HCT116 (cell line): ENCODE results near the gene TREM2.

ENCODE experiments used
- ATF3 ChIP-seq: IDR thresholded peaks from 2 replicates; pipeline ENCODE4 v1.6.1; 2012
- ELF1 ChIP-seq: IDR thresholded peaks from 2 replicates; pipeline ENCODE4 v1.6.1; 2012; ENCODE audit warnings: low read depth, borderline replicate concordance
- EZH2 ChIP-seq: fragments of 200-600 bp; sonication (generic); IDR thresholded peaks from 2 replicates; pipeline ENCODE4 v1.6.1; 2017; ENCODE audit warnings: antibody characterized with exemption, mixed run types
- FOSL1 ChIP-seq: IDR thresholded peaks from 2 replicates; pipeline ENCODE4 v1.6.1; 2012; ENCODE audit warnings: low read depth
- POLR2A ChIP-seq: IDR thresholded peaks from 2 replicates; pipeline ENCODE4 v1.7.0; 2011; ENCODE audit warnings: borderline replicate concordance; ENCODE audit not compliant: insufficient read depth, insufficient read length; ENCODE audit errors: extremely low read depth
- POLR2AphosphoS5 ChIP-seq: IDR thresholded peaks from 2 replicates; pipeline ENCODE4 v1.6.1; 2011; ENCODE audit warnings: mild to moderate bottlenecking, low read depth, low read length, moderate library complexity
- RAD21 ChIP-seq: IDR thresholded peaks from 2 replicates; pipeline ENCODE4 v1.6.1; 2012; ENCODE audit warnings: low read depth, mild to moderate bottlenecking
- SP1 ChIP-seq: IDR thresholded peaks from 2 replicates; pipeline ENCODE4 v1.6.1; 2012; ENCODE audit warnings: low read depth
- SRF ChIP-seq: IDR thresholded peaks from 2 replicates; pipeline ENCODE4 v1.6.1; 2012; ENCODE audit warnings: low read depth
- TCF7L2 ChIP-seq: IDR thresholded peaks from 2 replicates; pipeline ENCODE4 v1.7.0; 2011; ENCODE audit warnings: borderline replicate concordance, inconsistent platforms; ENCODE audit not compliant: insufficient read depth, insufficient read length; ENCODE audit errors: extremely low read depth
- ZNF274 ChIP-seq: fragments of 200-500 bp; sonication (Bioruptor generic); IDR thresholded peaks from 2 replicates; pipeline ENCODE4 v1.6.1; 2014; ENCODE audit warnings: mild to moderate bottlenecking, low read depth, low read length, inconsistent platforms
- TF ChIP-seq, protein P1 (sequence below), 3 experiments: fragments of 200-600 bp in 1 of 3; sonication (generic) in 1 of 3; IDR thresholded peaks in 2 of 3; conservative IDR thresholded peaks in 1 of 3; 2 replicates each; pipeline ENCODE4 v1.5.1; 2012 to 2017; ENCODE audit warnings: low read depth in 2 of 3, low read length in 2 of 3, antibody characterized with exemption in 1 of 3, borderline replicate concordance in 1 of 3, control low read depth in 1 of 3, mild to moderate bottlenecking in 1 of 3, mixed read lengths in 1 of 3, mixed run types in 1 of 3, moderate library complexity in 1 of 3; ENCODE audit not compliant: insufficient read depth in 1 of 3
- TF ChIP-seq, protein P2 (sequence below): IDR thresholded peaks from 2 replicates; pipeline ENCODE4 v1.6.1; 2011; ENCODE audit warnings: mild to moderate bottlenecking, low read length, moderate library complexity; ENCODE audit not compliant: insufficient replicate concordance; ENCODE audit errors: extremely low read depth

GRCh38 chr6:41163419-41163717 is 452 bp upstream of the TREM2 start:
- TF ChIP-seq, protein P1, sequence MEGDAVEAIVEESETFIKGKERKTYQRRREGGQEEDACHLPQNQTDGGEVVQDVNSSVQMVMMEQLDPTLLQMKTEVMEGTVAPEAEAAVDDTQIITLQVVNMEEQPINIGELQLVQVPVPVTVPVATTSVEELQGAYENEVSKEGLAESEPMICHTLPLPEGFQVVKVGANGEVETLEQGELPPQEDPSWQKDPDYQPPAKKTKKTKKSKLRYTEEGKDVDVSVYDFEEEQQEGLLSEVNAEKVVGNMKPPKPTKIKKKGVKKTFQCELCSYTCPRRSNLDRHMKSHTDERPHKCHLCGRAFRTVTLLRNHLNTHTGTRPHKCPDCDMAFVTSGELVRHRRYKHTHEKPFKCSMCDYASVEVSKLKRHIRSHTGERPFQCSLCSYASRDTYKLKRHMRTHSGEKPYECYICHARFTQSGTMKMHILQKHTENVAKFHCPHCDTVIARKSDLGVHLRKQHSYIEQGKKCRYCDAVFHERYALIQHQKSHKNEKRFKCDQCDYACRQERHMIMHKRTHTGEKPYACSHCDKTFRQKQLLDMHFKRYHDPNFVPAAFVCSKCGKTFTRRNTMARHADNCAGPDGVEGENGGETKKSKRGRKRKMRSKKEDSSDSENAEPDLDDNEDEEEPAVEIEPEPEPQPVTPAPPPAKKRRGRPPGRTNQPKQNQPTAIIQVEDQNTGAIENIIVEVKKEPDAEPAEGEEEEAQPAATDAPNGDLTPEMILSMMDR (IDR thresholded peaks at IDR 0.05 in 2 of 3, conservative IDR thresholded peaks at IDR 0.05 in 1 of 3; ENCODE audit: borderline replicate concordance in 1 of 3, insufficient read depth in 1 of 3, low read depth in 2 of 3, low read length in 2 of 3) = no peak
- no peak for TF ChIP-seq FOSL1
- no peak for TF ChIP-seq EZH2
- no peak for TF ChIP-seq SRF
- no peak for TF ChIP-seq POLR2A
- TF ChIP-seq SP1 = no peak
- no peak for TF ChIP-seq RAD21
- TF ChIP-seq TCF7L2 = no peak
- no peak for TF ChIP-seq POLR2AphosphoS5
- no peak for TF ChIP-seq ZNF274
- no peak for TF ChIP-seq ELF1
- TF ChIP-seq, protein P2, sequence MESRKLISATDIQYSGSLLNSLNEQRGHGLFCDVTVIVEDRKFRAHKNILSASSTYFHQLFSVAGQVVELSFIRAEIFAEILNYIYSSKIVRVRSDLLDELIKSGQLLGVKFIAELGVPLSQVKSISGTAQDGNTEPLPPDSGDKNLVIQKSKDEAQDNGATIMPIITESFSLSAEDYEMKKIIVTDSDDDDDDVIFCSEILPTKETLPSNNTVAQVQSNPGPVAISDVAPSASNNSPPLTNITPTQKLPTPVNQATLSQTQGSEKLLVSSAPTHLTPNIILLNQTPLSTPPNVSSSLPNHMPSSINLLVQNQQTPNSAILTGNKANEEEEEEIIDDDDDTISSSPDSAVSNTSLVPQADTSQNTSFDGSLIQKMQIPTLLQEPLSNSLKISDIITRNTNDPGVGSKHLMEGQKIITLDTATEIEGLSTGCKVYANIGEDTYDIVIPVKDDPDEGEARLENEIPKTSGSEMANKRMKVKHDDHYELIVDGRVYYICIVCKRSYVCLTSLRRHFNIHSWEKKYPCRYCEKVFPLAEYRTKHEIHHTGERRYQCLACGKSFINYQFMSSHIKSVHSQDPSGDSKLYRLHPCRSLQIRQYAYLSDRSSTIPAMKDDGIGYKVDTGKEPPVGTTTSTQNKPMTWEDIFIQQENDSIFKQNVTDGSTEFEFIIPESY = no peak
- no peak for TF ChIP-seq ATF3
